OCI-LY3 (cell line): ENCODE measurements around the gene SECTM1.
A peak's percentile ranks its signal among the peaks of the same experiment; 100 is the strongest.

Experiments
- H2AFZ ChIP-seq: fragments of 200-600, 300-600 bp; shearing (Covaris generic); 2 replicates; pipeline ENCODE4 v1.6.0; 2014; ENCODE audit warnings: antibody characterized with exemption, low read depth, low read length
- H3K27ac ChIP-seq: fragments of 200-600, 300-600 bp; sonication (generic); 2 replicates; pipeline ENCODE4 v1.5.1; 2014; ENCODE audit warnings: mild to moderate bottlenecking, low read length, moderate library complexity, mixed read lengths
- H3K27me3 ChIP-seq: fragments of 200-600, 300-600 bp; sonication (generic); 2 replicates; pipeline ENCODE4 v1.6.1; 2014; ENCODE audit warnings: low read depth, low read length, mixed read lengths
- H3K36me3 ChIP-seq: fragments of 200-600, 300-600 bp; sonication (generic); replicated peaks from 2 replicates; pipeline ENCODE3; 2014; ENCODE audit warnings: low read depth, low read length, mixed read lengths
- H3K4me1 ChIP-seq: fragments of 300-600, 200-600 bp; sonication (generic); 2 replicates; pipeline ENCODE4 v1.6.1; 2014; ENCODE audit warnings: low read length, mixed read lengths
- H3K4me2 ChIP-seq: fragments of 200-600, 300-600 bp; sonication (generic); 2 replicates; pipeline ENCODE4 v1.6.1; 2014; ENCODE audit warnings: low read length, mixed read lengths
- H3K4me3 ChIP-seq: fragments of 300-600, 200-600 bp; sonication (generic); 2 replicates; pipeline ENCODE4 v1.5.1; 2014; ENCODE audit warnings: antibody characterized with exemption, mild to moderate bottlenecking, low read length, moderate library complexity
- H3K79me2 ChIP-seq: fragments of 300-600, 200-600 bp; shearing (Covaris generic); 2 replicates; pipeline ENCODE4 v1.6.1; 2014; ENCODE audit warnings: mild to moderate bottlenecking, low read length, mixed read lengths
- H3K9ac ChIP-seq: fragments of 300-600, 200-600 bp; shearing (Covaris generic); 2 replicates; pipeline ENCODE4 v1.6.0; 2014; ENCODE audit warnings: mild to moderate bottlenecking, low read length, moderate library complexity
- H3K9me3 ChIP-seq: fragments of 200-600, 300-600 bp; shearing (Covaris generic); 2 replicates; pipeline ENCODE4 v1.6.1; 2014; ENCODE audit warnings: low read length, mixed read lengths; ENCODE audit not compliant: insufficient read depth
- H4K20me1 ChIP-seq: fragments of 200-600, 300-600 bp; sonication (generic); 2 replicates; pipeline ENCODE4 v1.6.1; 2016; ENCODE audit warnings: low read length, mixed read lengths; ENCODE audit not compliant: insufficient read depth
- CTCF ChIP-seq: fragments of 200-600, 300-600 bp; sonication (generic); IDR thresholded peaks from 2 replicates; pipeline ENCODE4 v1.5.1; 2014; ENCODE audit warnings: antibody characterized with exemption, low read length, low read depth
- EZH2phosphoT487 ChIP-seq: fragments of 200-600 bp; shearing (Covaris generic); IDR thresholded peaks from 2 replicates; pipeline ENCODE4 v1.6.1; 2018; ENCODE audit warnings: antibody characterized with exemption, mixed run types, low read depth

Gene SECTM1

GRCh38 chr17:82296511-82297279 is 36.9 kb downstream of the SECTM1 start:
- Histone ChIP-seq H3K27me3 (peaks cover 10% of the 10 kb centered on the region), H2AFZ (peak overlapping the region; percentile 86), H3K9ac (peak overlapping the region; percentile 87), H3K4me3 (peak overlapping the region; percentile 91), H3K27ac (peak overlapping the region; percentile 60), H3K4me2 (peak overlapping the region; percentile 100), H3K36me3 (no peaks in the 10 kb centered on the region), H3K79me2 (peaks cover 9% of the 10 kb centered on the region), H3K9me3 (no peaks in the 10 kb centered on the region), H4K20me1 (no peaks in the 10 kb centered on the region), H3K4me1 (peaks cover 30% of the 10 kb centered on the region)
- no peak for TF ChIP-seq EZH2phosphoT487
- no peak for TF ChIP-seq CTCF

GRCh38 chr17:82295472-82295814 is 38.1 kb downstream of the SECTM1 start:
- no peak overlapping the region for H3K4me3 ChIP-seq
- H2AFZ ChIP-seq: no peak overlapping the region
- no peaks in the 10 kb centered on the region for H3K9me3 ChIP-seq
- H3K27ac ChIP-seq: no peak overlapping the region
- H3K9ac ChIP-seq: no peak overlapping the region
- peaks cover 6% of the 10 kb centered on the region for H3K27me3 ChIP-seq
- H3K4me1 ChIP-seq: peaks cover 27% of the 10 kb centered on the region
- H3K4me2 ChIP-seq: no peak overlapping the region
- no peaks in the 10 kb centered on the region for H3K36me3 ChIP-seq
- TF ChIP-seq EZH2phosphoT487 (no peak), CTCF (no peak)
- H3K79me2 ChIP-seq: peaks cover 11% of the 10 kb centered on the region
- no peaks in the 10 kb centered on the region for H4K20me1 ChIP-seq

- no peak overlapping the region for H3K9ac ChIP-seq
- H3K9me3 ChIP-seq: no peaks in the 10 kb centered on the region
- H3K4me2 ChIP-seq: no peak overlapping the region
- H4K20me1 ChIP-seq: no peaks in the 10 kb centered on the region
- no peak overlapping the region for H3K4me3 ChIP-seq
- peaks cover 3% of the 10 kb centered on the region; the same call in 1 of the 2 replicates for H3K27me3 ChIP-seq
- peaks cover 27% of the 10 kb centered on the region for H3K4me1 ChIP-seq
- no peak overlapping the region for H2AFZ ChIP-seq
- no peak overlapping the region for H3K27ac ChIP-seq
- H3K79me2 ChIP-seq: peaks cover 11% of the 10 kb centered on the region
- TF ChIP-seq CTCF (no peak), EZH2phosphoT487 (no peak)
- no peaks in the 10 kb centered on the region for H3K36me3 ChIP-seq
These were observed 39.3 kb downstream of the SECTM1 start for GRCh38 chr17:82294064-82294773.
